K562 (cell line): ENCODE results near the gene LEMD1. TPM values are rescaled to one million over a fixed set of nuclear protein-coding genes. Genes with fewer than 3 reads are reported as not detected.
A peak's percentile ranks its signal among the peaks of the same experiment; 100 is the strongest.

Experiments used
- ATAC-seq: fragments of 200-7000 bp; cut with Tn5 transposase; 3 replicates; pipeline ENCODE4 v1.9.1; 2020; ENCODE audit warnings: moderate library complexity
- BruUV-seq: library from RNA; stranded (reverse); fragments of 400-500 nt; replicated peaks from 2 replicates; lab custom pipeline; 2021; lab: Mats Ljungman, UMichigan
- CTCF ChIA-PET: fragments of 300-600 bp; formaldehyde crosslinking; extraction: SDS; loops from one replicate; lab custom pipeline; 2021; ENCODE audit warnings: low intra/inter-chr PET ratio; lab: Yijun Ruan, JAX
- POLR2A ChIA-PET: fragments of 300-600, 350-650 bp; sonication (Branson Sonifier 250); formaldehyde crosslinking; extraction: SDS; loops from one replicate; lab custom pipeline; 2021; ENCODE audit warnings: antibody characterized with exemption, inconsistent platforms; lab: Yijun Ruan, JAX
- DNase-seq, 4 experiments: peaks; one replicate each; pipeline versions ENCODE4 v3.0.0 to v3.0.0-alpha.2; 2011 to 2018; ENCODE audit warnings: low spot score in 3 of 4, mixed read lengths in 3 of 4; ENCODE audit errors: extremely low read depth in 1 of 4
- FAIRE-seq: peaks from 2 replicates; lab custom pipeline; 2011; peaks lifted over from hg19 to GRCh38; lab: Jason Lieb, UNC
- H2AFZ ChIP-seq: 2 replicates; pipeline ENCODE4 v1.6.0; 2011; ENCODE audit warnings: low read depth, low read length, control low read depth, inconsistent platforms
- H3K27ac ChIP-seq: fragments of 200-600 bp; 3 replicates; pipeline ENCODE4 v1.8.0; 2011; ENCODE audit warnings: low read depth, mild to moderate bottlenecking, control low read depth, inconsistent platforms, low read length, moderate library complexity, mixed read lengths; ENCODE audit errors: extremely low read depth
- H3K27me3 ChIP-seq, 2 experiments: fragments of 300-600 bp in 1 of 2; 2 replicates in 1 of 2; 3 replicates in 1 of 2; pipeline versions ENCODE4 v1.6.0 to v1.8.0; 2011; ENCODE audit warnings: inconsistent platforms in 2 of 2, low read length in 2 of 2, mild to moderate bottlenecking in 1 of 2, mixed read lengths in 1 of 2, moderate library complexity in 1 of 2; ENCODE audit not compliant: control insufficient read depth in 2 of 2, insufficient read depth in 2 of 2
- H3K36me3 ChIP-seq: fragments of 300-600 bp; 3 replicates; pipeline ENCODE4 v1.8.0; 2011; ENCODE audit warnings: mild to moderate bottlenecking, low read length, inconsistent platforms; ENCODE audit not compliant: control insufficient read depth, insufficient read depth
- H3K4me1 ChIP-seq, 2 experiments: fragments of 200-600 bp in 1 of 2; replicated peaks in 1 of 2; 2 replicates in 1 of 2; 3 replicates in 1 of 2; pipeline versions ENCODE4 v1.5.1 to v1.8.0; 2011; ENCODE audit warnings: inconsistent platforms in 2 of 2, low read length in 2 of 2, mild to moderate bottlenecking in 1 of 2, mixed read lengths in 1 of 2, moderate library complexity in 1 of 2; ENCODE audit not compliant: control insufficient read depth in 2 of 2, insufficient read depth in 2 of 2
- H3K4me2 ChIP-seq: 2 replicates; pipeline ENCODE4 v1.6.1; 2011; ENCODE audit warnings: low read length, control low read depth, inconsistent platforms, mixed read lengths; ENCODE audit not compliant: insufficient read depth
- H3K4me3 ChIP-seq: fragments of 200-600 bp; sonication (generic), shearing (Covaris generic); 2 replicates; pipeline ENCODE4 v1.5.1; 2016; ENCODE audit warnings: control low read depth, inconsistent platforms
- H3K79me2 ChIP-seq: fragments of 200-600 bp; 3 replicates; pipeline ENCODE4 v1.8.0; 2011; ENCODE audit warnings: low read length, inconsistent platforms; ENCODE audit not compliant: control insufficient read depth, insufficient read depth
- H3K9ac ChIP-seq, 2 experiments: 2 replicates each; pipeline versions ENCODE4 v1.6.0 to v1.6.1; 2011; ENCODE audit warnings: low read depth in 2 of 2, low read length in 2 of 2, control low read depth in 1 of 2, inconsistent platforms in 1 of 2, mild to moderate bottlenecking in 1 of 2, mixed read lengths in 1 of 2; ENCODE audit not compliant: insufficient read depth in 1 of 2
- H3K9me1 ChIP-seq: one replicate; pipeline ENCODE4 v1.6.0; 2011; ENCODE audit warnings: inconsistent platforms, mild to moderate bottlenecking, low read length, moderate library complexity; ENCODE audit not compliant: control insufficient read depth, insufficient read depth
- H3K9me3 ChIP-seq: replicated peaks from 2 replicates; pipeline ENCODE4 v1.5.1; 2011; ENCODE audit warnings: low read depth, low read length, inconsistent platforms; ENCODE audit not compliant: control insufficient read depth, insufficient read depth
- H4K20me1 ChIP-seq: replicated peaks from 2 replicates; pipeline ENCODE4 v1.6.1; 2011; ENCODE audit warnings: low read length, inconsistent platforms, mixed read lengths; ENCODE audit not compliant: control insufficient read depth, insufficient read depth
- CBFA2T3 ChIP-seq: fragments of 450-650 bp; IDR thresholded peaks from 2 replicates; pipeline ENCODE4 v1.6.1; 2017
- GATA2 ChIP-seq: sonication (generic); formaldehyde crosslinking; IDR thresholded peaks from 2 replicates; pipeline ENCODE4 v1.4.0; 2020; ENCODE audit warnings: mild to moderate bottlenecking, missing genetic modification reagents
- HDAC1 ChIP-seq, 2 experiments: fragments of 450-650 bp; IDR thresholded peaks; 2 replicates each; pipeline ENCODE4 v1.6.1; 2016 to 2017; ENCODE audit warnings: inconsistent platforms in 1 of 2, mild to moderate bottlenecking in 1 of 2, moderate library complexity in 1 of 2
- MAFF ChIP-seq: IDR thresholded peaks from 2 replicates; pipeline ENCODE4 v1.6.1; 2012; ENCODE audit warnings: low read length, improper control_type of control experiment
- MAFG ChIP-seq: fragments of 450-650 bp; conservative IDR thresholded peaks from 2 replicates; pipeline ENCODE4 v1.6.1; 2016; ENCODE audit warnings: missing genetic modification characterization, missing compliant biosample characterization
- MYNN ChIP-seq, 2 experiments: sonication (generic); formaldehyde crosslinking in 1 of 2; IDR thresholded peaks; 2 replicates each; pipeline versions ENCODE4 v1.5.0 to v1.6.1; 2016 to 2020; ENCODE audit warnings: antibody characterized with exemption in 1 of 2, missing genetic modification reagents in 1 of 2
- SIRT6 ChIP-seq: IDR thresholded peaks from one replicate; pipeline ENCODE4 v1.6.1; 2012; ENCODE audit warnings: low read depth, mild to moderate bottlenecking, control low read depth, inconsistent platforms, low read length, moderate library complexity
- WGBS: fragments of 100-300 bp; shearing (Covaris generic); methylation state at CpG from one replicate; pipeline ENCODE4 v1.1.6; 2016; ENCODE audit warnings: low coverage, mixed read lengths; ENCODE audit not compliant: insufficient coverage; ENCODE audit errors: missing lambda C conversion rate; 5-methylcytosine and 5-hydroxymethylcytosine counted together
- in situ Hi-C: fragments of 300-500 bp; cut with MboI; formaldehyde crosslinking; loops from 4 replicates; pipeline ENCODE4 v1.15.0; 2018; ENCODE audit warnings: inconsistent platforms, mixed read lengths
- intact Hi-C: fragments of 100-400 bp; cut with micrococcal nuclease; formaldehyde crosslinking; loops from 2 replicates; pipeline ENCODE4 v1.14.2; 2022
- polyA plus RNA-seq, 8 experiments: library from polyadenylated mRNA; depleted of rRNA in 4 of 8; stranded (reverse) in 5 of 8; unstranded in 3 of 8; fragments of >200 nt; fragmentation: Nextera tagmentation in 2 of 8; fragmentation: Illumina TruSeq in 1 of 8; extraction: Ambion mirVana in 2 of 8; extraction: Trizol in 1 of 8; gene quantifications; 2 replicates each; pipeline versions ENCODE4 v1.2.1 to v1.2.3, GENCODE V29; 2011 to 2014; ENCODE audit warnings: inconsistent platforms in 1 of 8, missing spikeins in 1 of 8
- total RNA-seq, 7 experiments: library from RNA; depleted of rRNA in 6 of 7; stranded (reverse); fragments of >200 nt in 6 of 7; fragmentation: Illumina TruSeq in 2 of 7; extraction: Trizol in 2 of 7; gene quantifications; 2 replicates each; pipeline versions ENCODE4 v1.2.1 to v1.2.3, GENCODE V29; 2011 to 2021; ENCODE audit warnings: low replicate concordance in 1 of 7
- TF ChIP-seq, protein P1 (sequence below): fragments of 150-350 bp; IDR thresholded peaks from 2 replicates; pipeline ENCODE4 v1.6.1; 2014; ENCODE audit warnings: low read depth, mild to moderate bottlenecking, low read length, borderline replicate concordance

LEMD1 gene
- total and polyA plus RNA-seq, 9 of the 15 experiments (the other 6 are each of a cell fraction or from before 2014, with no cell fraction given), result 0.11 to 2.4 (median 0.57) TPM; not detected in 1

GRCh38 chr1:205348554-205349487 lies 73.0 kb downstream of the LEMD1 start:
- H3K27me3 ChIP-seq, result peaks cover 45 to 81% of the 10 kb centered on the region in 2 experiments; a peak in 4 of 5 replicates
- H3K79me2 ChIP-seq, result no peaks in the 10 kb centered on the region
- H3K9me1 ChIP-seq, result no peaks in the 10 kb centered on the region
- no peak overlapping the region for H3K9ac ChIP-seq
- ATAC-seq (no peak), DNase-seq (no peak), FAIRE-seq (no peak)
- TF ChIP-seq CBFA2T3, result peak; percentile 30; the same call in 1 of the 2 replicates
- TF ChIP-seq MYNN (IDR thresholded peaks at IDR 0.05), result no peak
- TF ChIP-seq MYNN (CRISPR knock-in tag; IDR thresholded peaks at IDR 0.05), result no peak
- no peaks in the 10 kb centered on the region for H3K9me3 ChIP-seq
- H3K4me2 ChIP-seq, result no peak overlapping the region
- in situ Hi-C loops, result no loop called here
- POLR2A ChIA-PET, result interaction anchor here (0.6 to 1.5 kb wide), 5 partner anchors 12 to 1380 kb away, joined by 3 to 4 read pairs (median 3); no protein-coding TSS in a partner anchor
- CTCF ChIA-PET, result no interaction called here
- H3K36me3 ChIP-seq, result no peaks in the 10 kb centered on the region
- no TSS peak for BruUV-seq
- H3K27ac ChIP-seq, result no peak overlapping the region
- H2AFZ ChIP-seq, result no peak overlapping the region
- peaks cover 25% of the 10 kb centered on the region; the same call in 1 of the 2 replicates for H4K20me1 ChIP-seq
- H3K4me3 ChIP-seq, result no peak overlapping the region
- H3K4me1 ChIP-seq, result peaks cover 10% of the 10 kb centered on the region in 2 experiments
- intact Hi-C loops, result no loop called here
- 0% methylated on average over 5 of the region's 5 CpGs for WGBS

GRCh38 chr1:205346956-205347574 lies 74.8 kb downstream of the LEMD1 start:
- ChIA-PET POLR2A (interaction anchor here (0.8 kb wide), 1 partner anchor 14 kb away, joined by 3 read pairs; no protein-coding TSS in a partner anchor), CTCF (no interaction called here)
- TF ChIP-seq MAFF (no peak), GATA2 (CRISPR knock-in tag) (no peak), HDAC1 (IDR thresholded peaks at IDR 0.05) (0 out of 4 replicates have a peak, but pooled peaks of 1 of the 2 experiments have one; percentile 20), MAFG (tag) (peak; percentile 72; the same call in 1 of the 2 replicates), SIRT6 (no peak)
- TF ChIP-seq, protein P1, sequence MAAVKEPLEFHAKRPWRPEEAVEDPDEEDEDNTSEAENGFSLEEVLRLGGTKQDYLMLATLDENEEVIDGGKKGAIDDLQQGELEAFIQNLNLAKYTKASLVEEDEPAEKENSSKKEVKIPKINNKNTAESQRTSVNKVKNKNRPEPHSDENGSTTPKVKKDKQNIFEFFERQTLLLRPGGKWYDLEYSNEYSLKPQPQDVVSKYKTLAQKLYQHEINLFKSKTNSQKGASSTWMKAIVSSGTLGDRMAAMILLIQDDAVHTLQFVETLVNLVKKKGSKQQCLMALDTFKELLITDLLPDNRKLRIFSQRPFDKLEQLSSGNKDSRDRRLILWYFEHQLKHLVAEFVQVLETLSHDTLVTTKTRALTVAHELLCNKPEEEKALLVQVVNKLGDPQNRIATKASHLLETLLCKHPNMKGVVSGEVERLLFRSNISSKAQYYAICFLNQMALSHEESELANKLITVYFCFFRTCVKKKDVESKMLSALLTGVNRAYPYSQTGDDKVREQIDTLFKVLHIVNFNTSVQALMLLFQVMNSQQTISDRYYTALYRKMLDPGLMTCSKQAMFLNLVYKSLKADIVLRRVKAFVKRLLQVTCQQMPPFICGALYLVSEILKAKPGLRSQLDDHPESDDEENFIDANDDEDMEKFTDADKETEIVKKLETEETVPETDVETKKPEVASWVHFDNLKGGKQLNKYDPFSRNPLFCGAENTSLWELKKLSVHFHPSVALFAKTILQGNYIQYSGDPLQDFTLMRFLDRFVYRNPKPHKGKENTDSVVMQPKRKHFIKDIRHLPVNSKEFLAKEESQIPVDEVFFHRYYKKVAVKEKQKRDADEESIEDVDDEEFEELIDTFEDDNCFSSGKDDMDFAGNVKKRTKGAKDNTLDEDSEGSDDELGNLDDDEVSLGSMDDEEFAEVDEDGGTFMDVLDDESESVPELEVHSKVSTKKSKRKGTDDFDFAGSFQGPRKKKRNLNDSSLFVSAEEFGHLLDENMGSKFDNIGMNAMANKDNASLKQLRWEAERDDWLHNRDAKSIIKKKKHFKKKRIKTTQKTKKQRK, result no peak

More at GRCh38 chr1:205346956-205347574, 74.8 kb downstream of the LEMD1 start:
- H3K4me3 ChIP-seq, result no peak overlapping the region
- DNase-seq (no peak), ATAC-seq (no peak), FAIRE-seq (no peak)
- no peaks in the 10 kb centered on the region for H3K36me3 ChIP-seq
- H3K9me3 ChIP-seq, result no peaks in the 10 kb centered on the region
- no peak overlapping the region for H2AFZ ChIP-seq
- peaks cover 28% of the 10 kb centered on the region; the same call in 1 of the 2 replicates for H4K20me1 ChIP-seq
- no peak overlapping the region for H3K4me2 ChIP-seq
- no peaks in the 10 kb centered on the region for H3K79me2 ChIP-seq
- no peaks in the 10 kb centered on the region for H3K9me1 ChIP-seq
- no peak overlapping the region for H3K27ac ChIP-seq
- intact Hi-C loops (no loop called here), in situ Hi-C loops (no loop called here)
- no peak overlapping the region for H3K9ac ChIP-seq
- H3K27me3 ChIP-seq, result peaks cover 54 to 83% of the 10 kb centered on the region in 2 experiments
- WGBS, result 6% methylated on average over 10 of the region's 10 CpGs
- H3K4me1 ChIP-seq, result peaks cover 11 to 19% of the 10 kb centered on the region in 2 experiments
- no TSS peak for BruUV-seq
